Nephron progenitor cell (in vitro differentiated cells): Measurements from ENCODE around the gene GRPEL1.

Source experiments
- DNase-seq: peaks from one replicate; pipeline ENCODE4 v3.0.0; 2021
- H3K27ac Mint-ChIP-seq: 2 replicates; pipeline ENCODE4 v1.8.0; 2021; ENCODE audit warnings: mild to moderate bottlenecking, moderate library complexity, mixed read lengths
- H3K27me3 Mint-ChIP-seq: 2 replicates; pipeline ENCODE4 v1.8.0; 2021; ENCODE audit warnings: mild to moderate bottlenecking, low read depth, mixed read lengths; ENCODE audit not compliant: poor library complexity
- H3K36me3 Mint-ChIP-seq: 2 replicates; pipeline ENCODE4 v1.8.0; 2021; ENCODE audit warnings: low read depth, mixed read lengths
- H3K4me1 Mint-ChIP-seq: 2 replicates; pipeline ENCODE4 v1.8.0; 2021; ENCODE audit warnings: mixed read lengths
- H3K4me3 Mint-ChIP-seq: 2 replicates; pipeline ENCODE4 v1.8.0; 2021; ENCODE audit warnings: mild to moderate bottlenecking, moderate library complexity, mixed read lengths
- H3K9me3 Mint-ChIP-seq: 2 replicates; pipeline ENCODE4 v1.8.0; 2021; ENCODE audit warnings: mild to moderate bottlenecking, moderate library complexity, mixed read lengths
- CTCF ChIP-seq: fragments of 200-600 bp; sonication (generic); IDR thresholded peaks from 2 replicates; pipeline ENCODE4 v1.5.0; 2021; ENCODE audit warnings: antibody characterized with exemption

The GRPEL1 gene

GRCh38 chr4:7063362-7063761, 4.5 kb downstream of the GRPEL1 start:
- Mint-ChIP-seq H3K27me3 (no peaks in the 10 kb centered on the region), H3K4me1 (peaks cover 26% of the 10 kb centered on the region), H3K4me3 (no peak overlapping the region), H3K27ac (no peak overlapping the region), H3K9me3 (no peaks in the 10 kb centered on the region), H3K36me3 (peaks cover 67% of the 10 kb centered on the region)
- no peak for DNase-seq
- TF ChIP-seq CTCF: no peak

- no peak for TF ChIP-seq CTCF
Measured at GRCh38 chr4:7062816-7063215, 5.0 kb downstream of the GRPEL1 start.

GRCh38 chr4:7061815-7062214, 6.0 kb downstream of the GRPEL1 start:
- Mint-ChIP-seq H3K4me3 (no peak overlapping the region), H3K9me3 (no peaks in the 10 kb centered on the region), H3K27me3 (no peaks in the 10 kb centered on the region), H3K4me1 (peaks cover 19% of the 10 kb centered on the region), H3K27ac (no peak overlapping the region), H3K36me3 (peaks cover 78% of the 10 kb centered on the region)
- no peak for DNase-seq
- no peak for TF ChIP-seq CTCF

More at GRCh38 chr4:7062816-7063215, 5.0 kb downstream of the GRPEL1 start:
- H3K27ac Mint-ChIP-seq: no peak overlapping the region
- no peaks in the 10 kb centered on the region for H3K27me3 Mint-ChIP-seq
- H3K9me3 Mint-ChIP-seq: no peaks in the 10 kb centered on the region
- DNase-seq: no peak
- peaks cover 72% of the 10 kb centered on the region for H3K36me3 Mint-ChIP-seq
- H3K4me3 Mint-ChIP-seq: no peak overlapping the region
- H3K4me1 Mint-ChIP-seq: peaks cover 25% of the 10 kb centered on the region

GRCh38 chr4:7060346-7061150, 7.3 kb downstream of the GRPEL1 start:
- TF ChIP-seq CTCF: no peak
- H3K9me3 Mint-ChIP-seq: no peaks in the 10 kb centered on the region
- H3K36me3 Mint-ChIP-seq: peaks cover 81% of the 10 kb centered on the region
- H3K27me3 Mint-ChIP-seq: no peaks in the 10 kb centered on the region
- H3K4me1 Mint-ChIP-seq: peaks cover 8% of the 10 kb centered on the region
- H3K4me3 Mint-ChIP-seq: no peak overlapping the region
- no peak overlapping the region for H3K27ac Mint-ChIP-seq
- DNase-seq: no peak

- Mint-ChIP-seq H3K4me1 (peaks cover under 1% of the 10 kb centered on the region), H3K27me3 (no peaks in the 10 kb centered on the region), H3K36me3 (peaks cover 72% of the 10 kb centered on the region), H3K27ac (peak overlapping the region; percentile 93), H3K4me3 (no peak overlapping the region), H3K9me3 (no peaks in the 10 kb centered on the region)
- no peak for TF ChIP-seq CTCF
- no peak for DNase-seq
Measured at GRCh38 chr4:7059662-7060061, 8.2 kb downstream of the GRPEL1 start.

- Mint-ChIP-seq H3K4me3 (no peak overlapping the region), H3K4me1 (no peaks in the 10 kb centered on the region), H3K27me3 (no peaks in the 10 kb centered on the region), H3K36me3 (peaks cover 73% of the 10 kb centered on the region), H3K9me3 (no peaks in the 10 kb centered on the region), H3K27ac (no peak overlapping the region)
- TF ChIP-seq CTCF: no peak
- no peak for DNase-seq
Measured at GRCh38 chr4:7058792-7059191, 9.1 kb downstream of the GRPEL1 start.
